Common myeloid progenitor, CD34-positive (primary cell): ENCODE results near the gene COMT.

Experiments used
- CTCF ChIA-PET: fragments of 350-600 bp; sonication (Branson Sonifier 250); formaldehyde crosslinking; loops from one replicate; lab custom pipeline; 2021; ENCODE audit warnings: antibody characterized with exemption; lab: Charles Lee
- POLR2A ChIA-PET: fragments of 350-600 bp; sonication (Branson Sonifier 250); formaldehyde crosslinking; loops from one replicate; lab custom pipeline; 2021; ENCODE audit warnings: antibody characterized with exemption; lab: Charles Lee
- DNase-seq, 3 donors: peaks; one replicate each; pipeline versions ENCODE4 v3.0.0 to v3.0.0-alpha.2; 2013
- H3K27ac ChIP-seq, 2 experiments: 1 replicate in 1 of 2; 2 replicates in 1 of 2; pipeline ENCODE4 v1.7.0; 2013; ENCODE audit warnings: inconsistent platforms in 2 of 2, low read length in 2 of 2, mild to moderate bottlenecking in 2 of 2, low read depth in 1 of 2, moderate library complexity in 1 of 2; ENCODE audit not compliant: severe bottlenecking in 2 of 2, insufficient read depth in 1 of 2, poor library complexity in 1 of 2
- H3K27me3 ChIP-seq, 5 experiments: replicated peaks in 2 of 5; 1 replicate in 3 of 5; 2 replicates in 2 of 5; pipeline versions ENCODE4 v1.6.1 to v1.7.0; 2013; ENCODE audit warnings: low read length in 4 of 5, mild to moderate bottlenecking in 2 of 5, moderate library complexity in 2 of 5, inconsistent platforms in 1 of 5; ENCODE audit not compliant: insufficient read depth in 5 of 5, control insufficient read depth in 4 of 5
- H3K36me3 ChIP-seq, 4 experiments: 1 replicate in 2 of 4; 2 replicates in 2 of 4; pipeline versions ENCODE4 v1.6.1 to v1.7.0; 2013; ENCODE audit warnings: low read length in 3 of 4, control low read depth in 1 of 4, mild to moderate bottlenecking in 1 of 4; ENCODE audit not compliant: control insufficient read depth in 4 of 4, insufficient read depth in 4 of 4
- H3K4me1 ChIP-seq, 4 experiments: 1 replicate in 3 of 4; 2 replicates in 1 of 4; pipeline versions ENCODE4 v1.6.1 to v1.7.1; 2013; ENCODE audit warnings: low read length in 3 of 4, mild to moderate bottlenecking in 3 of 4, control low read depth in 1 of 4, inconsistent platforms in 1 of 4, moderate library complexity in 1 of 4; ENCODE audit not compliant: control insufficient read depth in 4 of 4, insufficient read depth in 4 of 4; ENCODE audit errors: control extremely low read depth in 1 of 4
- H3K4me3 ChIP-seq, 7 experiments: 1 replicate in 4 of 7; 2 replicates in 3 of 7; pipeline versions ENCODE4 v1.5.1 to v1.7.0; 2013; ENCODE audit warnings: mild to moderate bottlenecking in 7 of 7, low read length in 6 of 7, moderate library complexity in 6 of 7, inconsistent platforms in 2 of 7, low read depth in 2 of 7, control low read depth in 1 of 7; ENCODE audit not compliant: insufficient read depth in 4 of 7, control insufficient read depth in 1 of 7; ENCODE audit errors: extremely low read depth in 1 of 7
- H3K9me3 ChIP-seq, 5 experiments: 1 replicate in 4 of 5; 2 replicates in 1 of 5; pipeline versions ENCODE4 v1.6.1 to v1.7.1; 2013; ENCODE audit warnings: low read length in 4 of 5, mild to moderate bottlenecking in 2 of 5, inconsistent platforms in 1 of 5, low read depth in 1 of 5, moderate library complexity in 1 of 5; ENCODE audit not compliant: control insufficient read depth in 4 of 5, insufficient read depth in 2 of 5; ENCODE audit errors: control extremely low read depth in 1 of 5
- WGBS: methylation state at CpG from one replicate; pipeline ENCODE4 v1.1.5; 2013; ENCODE audit not compliant: insufficient coverage; 5-methylcytosine and 5-hydroxymethylcytosine counted together

The COMT gene

GRCh38 chr22:19958083-19959042 lies 16.8 kb downstream of the COMT start:
- whole genome bisulfite sequencing, result 98% methylated on average over 7 of the region's 19 CpGs
- Histone ChIP-seq H3K4me3 (peak overlapping the region in 1 of 7 experiments; percentile 50), H3K27ac (no peak overlapping the region), H3K4me1 (peaks cover 0 to 50% (median 25%) of the 10 kb centered on the region in 4 experiments), H3K36me3 (peaks cover 4 to 50% (median 16%) of the 10 kb centered on the region in 4 experiments), H3K27me3 (no peaks in the 10 kb centered on the region), H3K9me3 (no peaks in the 10 kb centered on the region)
- ChIA-PET CTCF (interaction anchor here (0.6 to 1.4 kb wide), 3 partner anchors 16 to 201 kb away, joined by 3 to 4 read pairs (median 3); no protein-coding TSS in a partner anchor), POLR2A (interaction anchor here (0.6 kb wide), 2 partner anchors 15 to 55 kb away, joined by 3 read pairs; no protein-coding TSS in a partner anchor)
- no peak for DNase-seq

GRCh38 chr22:19959043-19959586 lies 17.5 kb downstream of the COMT start:
- Histone ChIP-seq H3K27me3 (no peaks in the 10 kb centered on the region), H3K4me3 (peak overlapping the region in 3 of 7 experiments; percentile 5 to 50 (median 11)), H3K27ac (peak overlapping the region in 1 of 2 experiments; percentile 43), H3K36me3 (peaks cover 7 to 54% (median 22%) of the 10 kb centered on the region in 4 experiments), H3K4me1 (peaks cover 0 to 45% (median 19%) of the 10 kb centered on the region in 4 experiments), H3K9me3 (no peaks in the 10 kb centered on the region)
- POLR2A ChIA-PET, result interaction anchor here (0.6 kb wide), 1 partner anchor 16 kb away, joined by 3 read pairs; no protein-coding TSS in a partner anchor
- DNase-seq, result peak; percentile 37 to 48 (median 47)
- CTCF ChIA-PET, result interaction anchor here (0.6 kb wide), 2 partner anchors 188 to 202 kb away, joined by 3 read pairs; no protein-coding TSS in a partner anchor
- WGBS, result 83% methylated on average over 19 of the region's 30 CpGs

DNA sequence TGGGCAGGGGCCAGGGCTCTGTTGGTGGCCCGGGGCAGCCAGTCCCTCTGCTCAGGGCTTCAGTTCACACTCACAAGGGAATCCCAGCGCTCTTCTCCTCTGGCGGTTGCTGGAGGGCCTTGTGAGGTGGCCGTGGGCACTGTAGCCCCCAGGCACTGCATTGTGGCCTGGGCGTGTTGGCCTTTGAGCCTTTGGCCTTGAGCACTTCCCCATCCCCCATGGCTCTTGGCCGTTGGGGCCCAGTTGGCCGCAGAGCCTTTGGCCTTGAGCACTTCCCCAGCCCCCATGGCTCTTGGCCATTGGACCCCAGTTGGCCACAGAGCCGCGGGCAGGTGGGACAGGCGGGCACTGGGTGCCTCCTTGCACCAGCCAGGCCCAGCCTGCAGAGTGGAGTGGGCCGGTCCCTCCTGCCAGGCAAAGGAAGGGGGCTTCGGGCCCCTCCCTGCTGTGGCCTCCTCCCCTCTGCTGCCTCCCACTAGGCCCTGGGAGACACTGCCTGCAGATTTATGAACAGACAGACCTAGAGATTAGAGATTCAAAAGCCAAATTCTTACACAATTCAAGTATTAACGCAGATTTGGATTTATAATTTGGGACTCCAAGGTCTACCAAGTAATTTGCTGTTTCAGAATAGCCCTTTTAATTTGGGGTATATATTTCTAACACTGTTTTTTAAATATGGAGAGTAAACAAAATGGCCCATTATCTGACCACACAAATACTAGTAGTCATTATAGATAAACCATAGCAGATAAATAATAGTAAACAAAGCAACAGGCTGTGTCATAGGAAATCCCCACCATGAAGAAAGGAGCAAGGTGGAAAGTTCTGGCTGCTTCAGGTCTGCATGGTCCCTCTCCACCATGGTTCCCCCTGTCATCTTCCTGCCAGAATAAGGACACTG lies 18.3 kb downstream of the COMT start:
- Histone ChIP-seq H3K27ac (peak overlapping the region in 1 of 2 experiments; percentile 43), H3K9me3 (no peaks in the 10 kb centered on the region), H3K27me3 (no peaks in the 10 kb centered on the region), H3K4me1 (peaks cover 0 to 40% (median 15%) of the 10 kb centered on the region in 4 experiments), H3K4me3 (peak overlapping the region in 1 of 7 experiments; percentile 62), H3K36me3 (peaks cover 7 to 56% (median 27%) of the 10 kb centered on the region in 4 experiments)
- WGBS, result 60% methylated on average over 10 of the region's 13 CpGs
- ChIA-PET CTCF (no interaction called here), POLR2A (no interaction called here)
- DNase-seq, result no peak

DNA sequence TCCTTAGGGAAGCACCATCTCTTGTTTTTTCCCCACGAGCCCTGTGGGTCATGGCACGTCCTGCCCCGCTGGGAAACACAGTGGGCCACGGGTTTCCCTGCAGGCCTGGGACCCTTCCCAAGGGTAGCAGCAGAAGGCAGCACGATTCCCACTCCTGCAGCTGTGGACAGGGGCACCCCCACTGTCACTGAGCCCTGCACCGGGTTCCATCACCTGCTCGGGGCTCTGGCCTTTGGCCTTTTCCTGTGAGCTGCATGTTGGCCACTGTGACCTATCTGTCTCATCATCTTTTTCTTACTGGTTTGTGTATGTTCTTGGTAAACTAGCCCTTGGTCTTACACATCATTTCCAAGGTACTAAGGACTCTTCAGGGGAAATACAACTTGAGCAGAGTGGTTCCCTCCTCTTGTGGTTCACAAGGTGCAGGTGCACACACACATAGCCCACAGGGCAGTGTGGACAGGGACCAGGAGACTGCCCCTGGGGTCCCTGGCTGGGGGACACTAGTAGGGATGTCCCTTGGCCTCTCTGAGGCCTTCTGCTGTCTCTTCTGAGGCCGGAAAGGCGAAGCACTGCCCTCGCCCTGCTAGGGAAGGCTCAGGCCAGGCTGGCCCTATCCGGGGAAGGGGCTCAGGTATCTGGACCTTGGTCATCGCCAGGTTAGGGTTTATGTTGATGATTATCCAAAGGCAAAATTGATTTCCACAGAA lies 19.1 kb downstream of the COMT start:
- Histone ChIP-seq H3K36me3 (peaks cover 7 to 54% (median 31%) of the 10 kb centered on the region in 4 experiments), H3K27me3 (no peaks in the 10 kb centered on the region), H3K4me3 (no peak overlapping the region), H3K9me3 (no peaks in the 10 kb centered on the region), H3K4me1 (peaks cover 0 to 32% (median 7%) of the 10 kb centered on the region in 4 experiments), H3K27ac (peak overlapping the region in 1 of 2 experiments; percentile 43)
- CTCF ChIA-PET, result interaction anchor here (0.8 kb wide), 1 partner anchor 54 kb away, joined by 3 read pairs; no protein-coding TSS in a partner anchor
- POLR2A ChIA-PET, result no interaction called here
- WGBS, result 96% methylated on average over 9 of the region's 12 CpGs
- DNase-seq, result no peak

- 96% methylated on average over 9 of the region's 9 CpGs for WGBS
Measured at GRCh38 chr22:19961201-19961580, 19.6 kb downstream of the COMT start.

GRCh38 chr22:19961868-19962245 lies 20.3 kb downstream of the COMT start:
- CTCF ChIA-PET, result interaction anchor here (15.9 kb wide), 1 partner anchor 49 kb away, joined by 384 read pairs; no protein-coding TSS in a partner anchor
- H3K36me3 ChIP-seq, result peaks cover 9 to 60% (median 36%) of the 10 kb centered on the region in 4 experiments
- 98% methylated on average over 8 of the region's 8 CpGs for WGBS
- POLR2A ChIA-PET, result interaction anchor here (0.6 kb wide), 1 partner anchor 8 kb away, joined by 4 read pairs; no protein-coding TSS in a partner anchor
- no peak for DNase-seq
- no peak overlapping the region for H3K4me3 ChIP-seq
- no peaks in the 10 kb centered on the region for H3K9me3 ChIP-seq
- peaks cover 0 to 21% (median 1%) of the 10 kb centered on the region in 4 experiments for H3K4me1 ChIP-seq
- peak overlapping the region in 1 of 2 experiments; percentile 15 for H3K27ac ChIP-seq
- H3K27me3 ChIP-seq, result no peaks in the 10 kb centered on the region

More at GRCh38 chr22:19961201-19961580, 19.6 kb downstream of the COMT start:
- Histone ChIP-seq H3K9me3 (no peaks in the 10 kb centered on the region), H3K36me3 (peaks cover 7 to 57% (median 33%) of the 10 kb centered on the region in 4 experiments), H3K27ac (peak overlapping the region in 1 of 2 experiments; percentile 15), H3K27me3 (no peaks in the 10 kb centered on the region), H3K4me1 (peaks cover 0 to 26% (median 4%) of the 10 kb centered on the region in 4 experiments), H3K4me3 (no peak overlapping the region)
- no peak for DNase-seq
- ChIA-PET CTCF (interaction anchor here (0.8 kb wide), 1 partner anchor 54 kb away, joined by 3 read pairs; no protein-coding TSS in a partner anchor), POLR2A (no interaction called here)
